NCI-H128 (cell line): ENCODE data around the gene SLC38A7.
"Not testable (repeated sequence)": the region's sequence is repeated elsewhere in the genome, so short reads cannot be mapped to it uniquely, and the experiment has no call there.

Experiments used
- DNase-seq: peaks from one replicate; lab custom pipeline; 2025; ENCODE audit not compliant: unreplicated experiment; lab: John Stamatoyannopoulos, UW

Gene SLC38A7

GRCh38 chr16:58678716-58679115 is 5.9 kb downstream of the SLC38A7 start:
- DNase-seq: no peak

DNA sequence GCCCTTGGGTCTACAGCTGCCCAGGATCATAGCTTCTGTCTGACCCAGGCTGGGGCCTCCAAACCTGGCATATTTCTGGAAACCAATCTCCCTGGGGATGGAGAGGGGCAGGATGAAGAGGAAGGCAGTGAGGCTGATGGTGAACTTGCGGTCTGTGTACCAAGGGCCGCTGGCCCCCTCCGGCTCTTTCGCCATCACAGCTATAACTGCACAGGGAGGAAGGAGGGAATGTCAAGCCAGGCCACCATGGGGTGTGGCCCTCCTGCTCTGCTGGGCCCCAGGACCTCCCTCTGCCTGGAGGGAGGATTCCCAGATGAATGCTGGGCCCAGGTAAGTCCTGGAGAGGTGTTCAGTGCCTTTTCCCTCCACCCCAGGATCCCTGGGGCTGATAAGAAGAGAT is 6.3 kb downstream of the SLC38A7 start:
- DNase-seq: no peak

DNA sequence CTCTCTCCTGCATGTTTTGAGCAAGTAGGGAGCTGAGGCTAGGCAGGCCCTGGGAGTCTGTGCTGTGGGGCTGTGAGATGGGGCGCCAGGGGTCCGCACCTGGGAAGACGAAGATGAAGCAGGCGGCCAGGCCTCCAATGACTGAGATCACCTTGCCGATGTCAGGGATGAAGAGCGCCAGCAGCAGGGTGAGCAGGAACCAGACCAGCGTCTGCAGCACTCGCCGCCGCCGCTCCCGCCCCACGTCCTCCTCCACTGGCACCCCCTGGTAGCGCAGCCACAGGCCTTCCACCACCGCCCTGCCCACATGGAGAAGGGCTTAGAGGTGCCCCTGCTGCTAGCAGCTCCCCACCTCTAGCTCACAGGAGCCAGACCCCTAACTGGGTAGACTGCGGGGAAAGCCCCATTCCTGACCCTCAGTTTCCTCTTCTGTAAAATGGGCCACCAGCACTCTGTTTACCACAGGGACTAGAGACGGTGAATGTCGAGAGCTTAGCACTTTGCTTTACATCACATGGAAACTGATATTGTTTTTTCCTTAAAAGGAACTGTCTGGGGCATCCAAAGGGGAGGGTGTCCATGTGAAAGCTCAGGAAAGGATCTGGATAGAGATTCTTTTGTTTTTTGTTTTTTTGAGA is 13.5 kb downstream of the SLC38A7 start:
- DNase-seq: no peak

DNA sequence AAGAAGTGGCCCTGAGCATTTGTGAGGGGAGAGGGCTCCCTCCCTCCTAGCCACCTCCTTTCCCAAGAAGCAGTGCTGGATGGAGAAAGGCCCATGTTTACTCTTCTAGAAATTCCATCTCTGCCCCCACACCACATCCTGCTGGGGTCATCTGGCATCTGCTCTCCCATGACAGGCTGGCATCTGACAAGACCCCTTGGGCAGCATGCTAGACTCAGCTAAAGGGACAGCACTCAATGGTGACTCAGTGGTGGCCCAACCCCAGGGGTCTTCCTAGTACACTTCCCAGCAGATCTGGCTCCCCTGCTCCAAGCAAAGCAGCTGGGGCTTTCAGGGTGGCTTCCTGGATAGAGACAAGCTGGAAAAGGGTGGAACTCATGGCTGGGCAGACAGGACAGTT is 14.4 kb downstream of the SLC38A7 start:
- DNase-seq: no peak

GRCh38 chr16:58665200-58665599 is 19.4 kb downstream of the SLC38A7 start:
- DNase-seq: no peak

DNA sequence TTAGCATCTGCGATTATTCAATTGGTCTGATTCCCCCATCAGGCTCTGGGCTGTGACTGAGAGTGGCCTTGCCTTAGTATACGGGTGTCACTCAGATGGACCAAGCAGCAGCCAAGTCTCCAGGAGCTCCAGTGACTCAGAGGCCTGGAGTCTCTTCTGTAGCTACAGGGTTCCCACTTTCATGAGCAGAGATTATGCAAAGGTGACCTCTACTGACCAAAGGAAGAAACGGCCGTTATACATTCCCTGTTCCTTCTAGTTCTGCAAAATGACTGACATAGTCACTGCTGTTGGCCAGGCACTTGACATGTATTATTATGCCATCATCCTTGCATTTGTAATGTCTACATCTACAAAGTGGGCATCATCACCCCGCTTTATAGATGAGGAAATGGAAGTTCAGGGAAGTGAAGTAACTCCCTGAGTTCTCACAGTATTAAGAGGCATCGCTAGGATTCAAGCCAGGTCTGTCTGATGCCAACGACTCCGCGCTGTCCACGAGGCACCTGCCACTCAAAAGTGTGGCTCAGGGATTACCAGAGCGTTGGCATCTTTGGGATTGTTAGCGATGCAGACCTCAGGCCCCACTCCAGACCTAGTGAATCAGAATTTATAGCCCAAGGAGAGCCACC is 23.3 kb downstream of the SLC38A7 start:
- peak; percentile 2 for DNase-seq

DNA sequence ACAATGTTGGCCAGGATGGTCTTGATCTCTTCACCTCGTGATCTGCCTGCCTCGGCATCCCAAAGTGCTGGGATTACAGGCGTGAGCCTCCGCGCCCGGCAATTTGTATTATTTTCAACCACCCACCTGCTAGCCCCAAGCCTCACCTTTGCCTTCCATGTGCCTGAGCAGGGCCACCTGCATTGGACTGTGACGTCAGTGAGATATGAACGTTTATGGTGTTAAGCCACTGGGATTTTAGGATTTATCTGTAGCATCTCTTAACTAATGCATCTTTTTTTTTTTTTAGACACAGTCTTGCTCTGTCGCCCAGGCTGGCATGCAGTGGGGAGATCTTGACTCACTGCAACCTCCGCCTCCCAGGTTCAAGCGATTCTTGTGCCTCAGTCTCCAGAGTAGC is 24.7 kb downstream of the SLC38A7 start:
- not testable (repeated sequence) for DNase-seq

GRCh38 chr16:58658796-58659211 is 25.8 kb downstream of the SLC38A7 start:
- DNase-seq: no peak

DNA sequence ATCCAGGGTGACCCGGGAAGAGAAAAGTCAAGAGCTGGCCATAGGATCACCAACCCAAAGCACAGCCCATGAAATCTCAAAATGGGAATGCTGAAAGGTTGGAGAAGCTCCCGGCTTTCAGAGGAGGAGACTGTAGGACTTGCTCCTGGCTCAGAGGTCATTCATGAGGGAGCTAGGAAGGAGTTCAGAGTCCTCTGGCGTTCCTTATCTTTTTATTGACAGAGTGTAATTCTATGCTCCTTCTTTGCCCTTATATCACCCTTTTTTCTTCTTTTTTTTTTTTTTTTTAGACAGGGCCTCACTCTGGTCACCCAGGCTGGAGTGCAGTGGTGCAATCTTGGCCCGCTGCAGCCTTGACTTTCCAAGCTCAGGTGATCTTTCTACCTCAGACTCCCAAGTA is 27.7 kb downstream of the SLC38A7 start:
- DNase-seq: no peak

GRCh38 chr16:58655215-58655596 is 29.4 kb downstream of the SLC38A7 start:
- DNase-seq: no peak

DNA sequence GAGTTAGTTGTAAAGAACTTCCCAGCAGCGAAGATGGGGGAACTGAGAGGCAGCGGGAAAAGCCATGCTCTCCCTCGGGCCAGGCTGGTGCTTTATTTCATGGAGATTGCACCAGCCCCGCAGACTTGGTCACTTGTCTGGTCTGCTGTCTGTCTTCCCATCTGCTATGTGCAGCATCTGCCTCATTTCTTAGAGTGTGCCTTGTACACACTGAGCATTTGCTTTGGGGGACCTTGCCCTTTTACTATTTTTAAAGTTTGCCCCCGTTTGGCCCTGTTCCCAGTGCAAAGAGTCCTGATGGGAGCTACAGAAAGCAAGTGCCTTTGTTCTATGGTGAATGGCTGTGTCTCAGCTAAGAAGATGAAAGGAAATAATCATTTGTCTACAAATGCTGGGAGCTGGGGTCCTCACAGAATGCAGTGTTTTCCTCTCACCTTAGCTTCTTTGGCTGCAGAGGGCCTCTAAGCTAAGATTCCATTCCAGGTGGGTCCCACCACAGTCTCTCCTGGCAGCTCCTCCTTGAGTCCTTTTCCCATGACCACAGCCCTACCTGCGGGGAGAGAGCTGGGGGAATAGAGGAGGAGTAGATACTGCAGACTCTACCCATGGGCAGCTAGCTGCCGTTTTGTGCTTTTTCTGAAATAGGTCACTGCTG is 29.9 kb downstream of the SLC38A7 start:
- no peak for DNase-seq

- no peak for DNase-seq
Observed at GRCh38 chr16:58652741-58653140, 31.8 kb downstream of the SLC38A7 start.

- DNase-seq: no peak
Observed at GRCh38 chr16:58651965-58652348, 32.6 kb downstream of the SLC38A7 start.

DNA sequence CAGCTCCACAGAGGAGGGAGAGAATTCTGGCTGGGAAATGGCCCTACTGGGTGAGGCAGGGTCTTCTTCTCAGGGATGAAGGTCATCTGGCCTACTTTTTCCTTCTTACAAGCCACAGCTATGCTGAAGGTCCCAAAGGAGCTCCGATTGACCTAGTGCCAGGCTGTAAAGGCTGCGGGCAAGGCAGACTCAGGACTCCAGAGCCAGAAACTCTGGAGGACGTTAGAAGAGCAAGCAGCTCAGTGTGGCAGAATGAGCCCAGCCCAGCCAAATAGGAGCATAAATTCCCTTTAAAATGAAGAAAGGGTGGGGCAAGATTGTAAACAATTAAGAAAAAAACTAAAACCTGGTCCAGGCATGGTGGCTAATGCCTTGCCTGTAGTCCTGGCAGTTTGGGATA is 34.9 kb downstream of the SLC38A7 start:
- DNase-seq: no peak

DNA sequence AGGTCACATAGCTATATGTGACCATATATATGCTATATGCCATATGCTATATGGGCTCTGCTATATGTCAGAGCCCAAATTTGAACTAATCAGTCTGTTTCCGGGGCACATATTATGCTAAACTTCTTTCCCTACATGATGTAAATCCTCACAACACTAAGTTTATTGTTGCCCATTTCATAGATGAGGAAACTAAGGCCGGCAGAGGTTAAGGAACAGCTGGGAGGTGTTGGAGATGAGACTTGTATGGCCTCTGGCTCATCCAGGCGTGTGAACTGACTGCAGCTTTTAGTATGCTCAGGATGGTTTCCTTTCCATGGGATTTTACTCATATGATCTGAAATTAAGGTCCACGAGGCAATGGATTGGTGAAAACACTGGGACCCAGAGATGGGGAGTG is 37.5 kb downstream of the SLC38A7 start:
- no peak for DNase-seq

DNA sequence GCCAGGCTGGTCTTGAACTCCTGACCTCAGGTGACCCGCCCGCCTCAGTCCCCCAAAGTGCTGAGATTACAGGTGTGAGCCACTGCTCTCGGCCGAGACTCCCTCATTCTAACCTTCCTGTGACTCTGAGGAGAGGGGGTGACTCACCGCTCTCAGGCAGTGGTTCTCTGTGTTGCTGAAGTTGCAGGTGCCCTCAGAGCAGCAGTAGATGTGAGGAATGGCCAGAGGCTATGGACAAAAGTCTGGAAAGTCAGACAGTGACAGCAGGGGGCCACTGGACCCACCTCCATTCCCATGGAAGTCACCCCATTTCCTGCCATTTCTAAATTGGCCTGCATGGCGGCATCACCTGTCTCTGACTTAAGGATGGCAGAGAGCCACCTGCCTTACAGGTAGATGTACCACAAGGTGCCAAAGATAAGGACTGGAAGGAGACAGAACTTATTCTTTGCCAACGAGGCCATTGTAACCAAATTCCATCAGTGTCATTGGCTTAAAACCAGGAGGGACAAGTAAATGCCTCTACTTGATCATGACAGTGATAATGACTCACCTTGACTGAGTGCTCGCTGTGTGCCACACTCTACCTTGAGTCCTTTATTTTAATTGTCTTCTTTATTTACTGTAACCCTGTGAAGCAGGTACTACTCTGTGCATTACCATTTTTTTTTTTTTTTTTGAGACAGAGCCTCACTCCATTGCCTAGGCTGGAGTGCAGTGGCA is 39.6 kb downstream of the SLC38A7 start:
- no peak for DNase-seq

- no peak for DNase-seq
Observed at GRCh38 chr16:58644108-58644507, 40.5 kb downstream of the SLC38A7 start.

DNA sequence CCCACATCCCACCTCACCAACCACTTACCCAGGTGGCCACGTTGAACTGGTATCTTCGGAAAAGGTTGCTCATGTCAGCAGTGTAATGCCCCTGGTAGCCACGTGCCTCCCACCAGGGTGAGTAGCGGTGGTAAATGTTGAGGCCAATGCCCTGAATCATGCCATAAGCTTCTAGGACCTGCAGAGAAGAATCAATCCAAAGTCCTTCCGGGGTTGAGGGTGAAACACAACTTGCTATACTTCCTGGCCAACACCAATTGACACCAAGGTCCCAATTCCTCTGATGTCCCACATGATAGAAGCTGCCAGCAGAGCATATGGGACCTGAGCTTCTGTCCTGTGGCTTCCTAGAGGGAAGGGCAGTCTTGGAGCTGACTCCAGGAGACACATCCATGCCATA is 43.6 kb downstream of the SLC38A7 start:
- DNase-seq: no peak

GRCh38 chr16:58639836-58640235 is 44.7 kb downstream of the SLC38A7 start:
- DNase-seq: no peak

- no peak for DNase-seq
Observed at GRCh38 chr16:58639230-58639629, 45.3 kb downstream of the SLC38A7 start.

DNA sequence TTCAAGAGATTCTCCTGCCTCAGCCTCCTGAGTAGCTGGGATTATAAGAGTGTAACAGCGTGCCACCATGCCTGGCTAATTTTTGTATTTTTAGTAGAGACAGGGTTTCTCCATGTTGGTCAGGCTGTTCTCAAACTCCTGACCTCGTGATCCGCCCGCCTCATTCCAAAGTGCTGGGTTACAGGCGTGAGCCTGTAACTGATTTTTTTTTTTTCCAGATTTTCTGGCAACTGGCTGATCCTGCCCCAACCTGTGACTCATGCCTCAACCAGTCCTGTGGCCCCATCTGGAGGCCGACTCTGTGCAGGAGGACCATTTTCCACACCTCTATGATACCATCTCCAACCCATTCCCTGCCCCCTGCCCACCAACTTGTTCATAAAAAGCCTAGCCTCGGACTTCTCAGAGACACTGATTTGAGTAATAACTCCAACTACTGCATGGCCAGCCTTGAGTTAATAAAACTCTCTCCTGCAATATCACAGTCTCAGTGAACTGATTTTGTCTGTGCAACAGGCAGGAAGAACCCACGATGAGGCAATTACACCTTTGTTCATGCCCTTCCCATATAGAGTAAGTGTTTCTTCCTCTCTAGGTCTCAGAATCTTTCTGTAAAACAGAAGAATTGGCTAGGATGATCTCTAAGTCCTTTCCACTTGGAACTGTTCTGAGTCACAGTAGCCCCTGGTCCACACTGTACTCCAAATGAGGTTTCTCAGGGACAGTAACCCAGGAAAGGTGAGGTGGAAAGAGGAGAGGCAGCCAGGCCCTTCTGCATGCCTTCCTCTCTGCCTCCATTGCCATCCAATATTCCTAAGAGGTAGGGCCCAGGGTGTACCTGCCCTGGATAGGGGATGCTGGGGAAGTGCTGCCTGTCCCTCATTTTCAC is 46.2 kb downstream of the SLC38A7 start:
- no peak for DNase-seq
